ENCODE results near the gene LSP1.

- TF ChIP-seq CTCF (IDR thresholded peaks at IDR 0.05), result no peak
- no peak for TF ChIP-seq POLR2A (IDR thresholded peaks at IDR 0.05)
Measured at GRCh38 chr11:1924181-1924580, 71.3 kb downstream of the LSP1 start.
